RCC 7860 (cell line): ENCODE data around the gene ZNF239.
"Not testable (repeated sequence)": the region's sequence is repeated elsewhere in the genome, so short reads cannot be mapped to it uniquely, and the experiment has no call there.

Experiments used
- DNase-seq: peaks from one replicate; pipeline ENCODE4 v3.0.0-alpha.2; 2015; ENCODE audit warnings: low spot score
- FAIRE-seq: peaks from 2 replicates; lab custom pipeline; 2012; peaks lifted over from hg19 to GRCh38; lab: Jason Lieb, UNC

ZNF239 gene

GRCh38 chr10:43584051-43584450 is 9.6 kb upstream of the ZNF239 start:
- FAIRE-seq (no peak), DNase-seq (no peak)

GRCh38 chr10:43576580-43576979 is 2.2 kb upstream of the ZNF239 start:
- DNase-seq = no peak
- FAIRE-seq = no peak

GRCh38 chr10:43576062-43576461 is 1.6 kb upstream of the ZNF239 start:
- DNase-seq (no peak), FAIRE-seq (no peak)

GRCh38 chr10:43574906-43575305 is 490 bp upstream of the ZNF239 start:
- DNase-seq (no peak), FAIRE-seq (no peak)

GRCh38 chr10:43573250-43574000 is 991 bp downstream of the ZNF239 start:
- FAIRE-seq = no peak

GRCh38 chr10:43570971-43571370 is 3.4 kb downstream of the ZNF239 start:
- DNase-seq (no peak), FAIRE-seq (no peak)

More at GRCh38 chr10:43573250-43574000, 991 bp downstream of the ZNF239 start:
- DNase-seq = no peak

GRCh38 chr10:43569681-43570080 is 4.7 kb downstream of the ZNF239 start:
- no peak for FAIRE-seq

GRCh38 chr10:43557214-43557613 is 17.2 kb downstream of the ZNF239 start:
- FAIRE-seq (no peak), DNase-seq (no peak)

More at GRCh38 chr10:43569681-43570080, 4.7 kb downstream of the ZNF239 start:
- DNase-seq = no peak

GRCh38 chr10:43543746-43544145 is 30.7 kb downstream of the ZNF239 start:
- FAIRE-seq, DNase-seq: not testable (repeated sequence)

GRCh38 chr10:43524434-43525247 is 49.8 kb downstream of the ZNF239 start:
- no peak for DNase-seq
- FAIRE-seq = no peak
